Neural cell (in vitro differentiated cells): ENCODE results near the gene TNFSF15.

Source experiments
- CTCF ChIP-seq: fragments of 450-650 bp; IDR thresholded peaks from 2 replicates; pipeline ENCODE4 v1.5.1; 2014; ENCODE audit warnings: antibody characterized with exemption, mild to moderate bottlenecking, moderate library complexity; ENCODE audit not compliant: poor library complexity, severe bottlenecking
- EP300 ChIP-seq: fragments of 450-650 bp; conservative IDR thresholded peaks from 2 replicates; pipeline ENCODE4 v1.6.1; 2014; ENCODE audit warnings: antibody characterized with exemption, mild to moderate bottlenecking, moderate library complexity; ENCODE audit not compliant: poor library complexity, severe bottlenecking
- EZH2 ChIP-seq: fragments of 200-600, 300-800 bp; shearing (Covaris generic), sonication (generic); IDR thresholded peaks from 2 replicates; pipeline ENCODE4 v1.6.1; 2014; ENCODE audit warnings: antibody characterized with exemption, low read length, borderline replicate concordance, mild to moderate bottlenecking; ENCODE audit not compliant: insufficient read depth, poor library complexity, severe bottlenecking
- POLR2AphosphoS5 ChIP-seq: IDR thresholded peaks from 2 replicates; pipeline ENCODE4 v1.6.1; 2012
- REST ChIP-seq: IDR thresholded peaks from 2 replicates; pipeline ENCODE4 v1.6.1; 2012; ENCODE audit warnings: borderline replicate concordance
- TAF1 ChIP-seq: IDR thresholded peaks from 2 replicates; pipeline ENCODE4 v1.6.1; 2012; ENCODE audit warnings: low read depth

DNA sequence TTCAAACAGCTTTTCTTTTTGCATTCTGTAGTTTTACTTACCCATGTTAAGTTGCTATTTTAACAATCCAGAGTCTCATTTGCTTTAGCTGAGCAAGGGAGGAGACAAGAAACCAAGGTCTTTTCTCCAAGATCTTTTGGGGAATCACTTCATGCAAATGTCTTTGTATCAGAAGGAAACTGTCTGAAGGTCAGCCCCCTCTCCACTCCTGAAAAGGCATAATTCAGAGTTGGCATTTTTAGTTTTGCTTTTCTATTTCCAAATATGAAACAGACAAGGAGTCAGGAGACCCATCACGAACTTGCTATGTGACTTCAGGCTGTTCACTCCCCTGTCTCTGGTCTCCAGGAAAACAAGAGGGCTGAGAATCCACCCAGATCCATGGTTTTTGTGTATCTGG lies 12.3 kb upstream of the TNFSF15 start:
- TF ChIP-seq CTCF (no peak), POLR2AphosphoS5 (no peak), EP300 (no peak), TAF1 (no peak), EZH2 (no peak), REST (no peak)
